Testis (tissue), 2 donors: ENCODE measurements around the gene RTF1.

Source experiments
- CTCF ChIP-seq, 3 experiments: fragments of 450-650 bp in 2 of 3; fragments of 200-600 bp in 1 of 3; sonication (generic) in 1 of 3; IDR thresholded peaks; one replicate each; pipeline ENCODE4 v1.5.1; 2016 to 2019; ENCODE audit warnings: antibody characterized with exemption in 3 of 3, mild to moderate bottlenecking in 2 of 3, moderate library complexity in 1 of 3
- POLR2A ChIP-seq: fragments of 450-650 bp; IDR thresholded peaks from one replicate; pipeline ENCODE4 v1.6.1; 2017; ENCODE audit warnings: antibody characterized with exemption, mild to moderate bottlenecking, moderate library complexity

GRCh38 chr15:41510728-41511127 is 93.8 kb downstream of the RTF1 start:
- TF ChIP-seq CTCF (IDR thresholded peaks at IDR 0.05) (no peak), POLR2A (no peak)
